ENCODE data around the gene CTPS2. TPM values are rescaled to one million over a fixed set of nuclear protein-coding genes. Genes with fewer than 3 reads are reported as not detected.

CTPS2 gene
- polyA plus RNA-seq, 10 donors = 12.4 to 24.2 (median 17.6) TPM

DNA sequence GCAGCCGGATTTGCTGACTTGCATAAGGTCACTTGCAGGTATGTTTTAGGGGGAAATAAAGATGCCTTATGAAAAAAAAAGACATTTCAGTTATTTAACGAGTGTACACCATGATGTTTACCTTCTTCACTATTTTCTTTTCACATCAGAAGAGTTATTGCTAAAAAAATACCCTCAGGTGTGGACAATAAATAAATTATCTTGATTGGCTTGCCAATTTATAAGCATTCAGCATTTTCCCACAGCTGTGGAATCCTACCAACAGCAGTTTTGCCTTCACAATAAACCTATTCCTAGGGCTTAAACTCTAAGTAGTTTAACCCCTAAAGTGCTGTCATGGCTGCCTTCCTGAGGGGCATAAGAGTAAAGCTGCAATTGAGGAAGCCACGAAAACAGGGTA, 145.9 kb downstream of the CTPS2 start:
- DNase-seq = no peak

DNA sequence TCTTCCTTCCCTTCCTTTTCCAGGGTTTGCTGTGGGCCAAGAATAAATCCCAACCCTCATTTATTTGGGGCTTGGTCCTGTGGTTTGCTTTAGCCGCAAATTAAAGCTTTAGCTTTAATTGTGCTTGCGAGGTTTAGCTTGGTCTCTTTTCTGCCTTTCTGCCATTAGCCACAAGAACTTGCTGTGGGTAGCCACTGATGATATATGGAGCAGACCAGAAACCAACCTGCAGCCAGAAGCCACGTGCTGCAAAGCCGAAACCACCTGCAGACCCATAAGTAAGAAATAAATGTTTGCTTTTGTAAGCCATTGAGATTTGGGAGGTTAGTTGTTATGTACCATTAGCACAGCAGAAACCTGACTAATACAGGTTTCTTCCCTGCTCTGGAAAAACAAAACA, 152.3 kb downstream of the CTPS2 start:
- DNase-seq = no peak

DNA sequence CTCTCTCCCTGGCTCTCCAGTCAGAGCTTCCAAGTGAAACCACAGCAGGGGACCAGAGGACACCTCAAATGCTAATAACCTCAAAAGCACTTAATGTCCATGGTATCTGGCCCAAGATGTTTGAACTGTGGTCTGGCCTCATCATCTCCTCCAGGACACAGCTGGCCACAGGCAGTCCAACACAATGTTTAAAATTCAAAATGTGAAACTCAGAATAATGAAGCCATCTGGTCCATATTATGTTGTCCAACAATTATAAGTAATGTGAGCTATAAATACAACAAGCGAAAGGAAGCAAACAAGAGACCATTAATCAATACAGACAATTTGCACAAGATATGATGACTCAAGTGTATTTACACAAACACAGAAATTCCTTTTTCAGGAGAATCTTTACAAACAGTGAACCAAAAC, 153.3 kb downstream of the CTPS2 start:
- DNase-seq = peak; percentile 13 to 59 (median 15)

DNA sequence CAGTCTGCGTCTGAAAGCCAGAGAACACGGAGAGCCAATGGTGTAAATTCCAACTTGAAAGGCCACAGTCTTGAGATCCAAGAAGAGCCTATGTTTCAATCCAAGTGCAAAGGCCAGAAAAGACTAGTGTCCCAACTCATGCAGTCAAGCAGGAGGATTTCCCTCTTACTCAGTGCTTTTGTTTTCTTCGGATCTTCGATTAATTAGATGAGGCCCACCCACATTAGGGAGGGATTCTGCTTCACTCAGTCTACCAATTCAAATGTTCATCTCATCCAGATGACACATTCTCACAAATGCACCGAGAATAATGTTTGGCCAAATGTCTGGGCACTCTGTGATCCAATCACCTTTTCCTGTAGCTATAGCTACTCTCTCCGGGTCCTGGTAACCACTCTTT, 154.0 kb downstream of the CTPS2 start:
- peak in 2 of 3 donors; percentile 18 to 24 for DNase-seq

- DNase-seq = no peak
Observed at GRCh38 chrX:16552546-16552945, 159.9 kb downstream of the CTPS2 start.

GRCh38 chrX:16547644-16548043, 164.8 kb downstream of the CTPS2 start:
- DNase-seq = no peak

DNA sequence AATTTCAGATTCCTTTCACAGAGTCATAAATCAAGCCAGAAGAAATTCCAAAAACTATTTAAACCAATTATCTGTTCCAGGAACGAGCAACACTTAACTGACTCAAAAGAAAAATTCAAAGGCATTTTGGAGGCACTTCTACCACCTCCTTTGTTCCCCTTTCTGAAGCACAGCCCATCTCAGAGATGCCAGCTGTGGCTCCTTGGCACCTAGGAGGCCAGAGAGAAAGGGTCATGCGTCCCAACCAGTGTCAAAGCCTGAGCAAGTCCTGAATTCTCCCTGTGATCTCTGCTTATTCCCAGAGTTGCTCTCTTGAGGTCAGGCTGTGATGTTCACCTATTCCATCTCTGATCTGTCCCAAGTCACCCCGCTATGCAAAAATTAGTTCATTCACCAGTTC, 167.5 kb downstream of the CTPS2 start:
- no peak for DNase-seq

Other genes starting within 250 kb of the CTPS2 start
- not detected for gene S100G, start 62.5 kb downstream of the CTPS2 start, polyA plus RNA-seq (ENCODE audit: insufficient read length in 10 of 10)
- 10 to 100 TPM; 11.5 to 18.6 (median 15.1) TPM for gene SYAP1, start 6.9 kb upstream of the CTPS2 start, polyA plus RNA-seq (ENCODE audit: insufficient read length in 10 of 10)
- 10 to 100 TPM in 3 of 10 donors, 1 to 10 TPM in 7; 7.2 to 11.6 (median 9.7) TPM for gene TXLNG, start 73.8 kb upstream of the CTPS2 start, polyA plus RNA-seq (ENCODE audit: insufficient read length in 10 of 10)
- 100 to 1,000 TPM; 134 to 205 (median 161) TPM for gene RBBP7, start 157.7 kb upstream of the CTPS2 start, polyA plus RNA-seq (ENCODE audit: insufficient read length in 10 of 10)
- 10 to 100 TPM in 2 of 10 donors, 1 to 10 TPM in 8; 6.6 to 12.3 (median 8.7) TPM for gene REPS2, start 234.0 kb upstream of the CTPS2 start, polyA plus RNA-seq (ENCODE audit: insufficient read length in 10 of 10)